ENCODE data around the gene G3BP2. TPM values are rescaled to one million over a fixed set of nuclear protein-coding genes. Genes with fewer than 3 reads are reported as not detected.
A peak's percentile ranks its signal among the peaks of the same experiment; 100 is the strongest.
"Not testable (repeated sequence)": the region's sequence is repeated elsewhere in the genome, so short reads cannot be mapped to it uniquely, and the experiment has no call there.

Gene G3BP2
- total RNA-seq, 2 experiments from 2014 or later, result 165 to 179 TPM

DNA sequence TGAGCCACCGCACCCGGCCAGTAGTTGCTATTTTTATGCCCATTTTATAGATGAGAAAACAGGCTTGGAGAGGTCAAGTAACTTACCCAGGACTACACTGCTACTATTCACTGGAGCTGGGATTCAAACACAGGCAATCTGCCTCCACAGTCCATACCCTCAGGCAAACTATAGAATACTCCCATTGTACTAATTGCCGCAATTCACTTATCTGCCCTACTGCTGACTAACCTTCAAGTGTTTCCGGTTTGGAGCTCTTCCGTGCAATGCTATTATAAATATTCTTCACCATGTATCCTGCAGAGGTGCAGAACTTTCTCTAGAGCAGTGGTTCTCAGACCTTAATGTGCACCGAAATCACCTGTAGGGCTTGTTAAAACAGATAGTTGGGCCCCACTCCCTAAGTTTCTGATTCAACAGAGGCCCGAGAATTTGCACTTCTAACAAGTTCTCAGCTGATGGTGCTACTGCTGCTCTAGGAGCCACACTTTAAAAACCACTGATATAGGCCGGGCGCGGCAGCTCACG is 1.9 kb upstream of the G3BP2 start:
- H3K27ac Mint-ChIP-seq, result no peak overlapping the region
- H3K27me3 Mint-ChIP-seq, result no peaks in the 10 kb centered on the region
- H3K36me3 Mint-ChIP-seq, result peaks cover 3% of the 10 kb centered on the region
- POLR2A ChIA-PET, result interaction anchor here (0.9 to 4.0 kb wide), 3 partner anchors 9 to 36 kb away, joined by 4 to 17 read pairs (median 5); no protein-coding TSS in a partner anchor
- no peaks in the 10 kb centered on the region for H3K9me3 Mint-ChIP-seq
- H3K4me3 Mint-ChIP-seq, result no peak overlapping the region
- H3K4me1 Mint-ChIP-seq, result peaks cover 29% of the 10 kb centered on the region
- ATAC-seq (ENCODE audit: low read depth) (no peak), DNase-seq (no peak)

DNA sequence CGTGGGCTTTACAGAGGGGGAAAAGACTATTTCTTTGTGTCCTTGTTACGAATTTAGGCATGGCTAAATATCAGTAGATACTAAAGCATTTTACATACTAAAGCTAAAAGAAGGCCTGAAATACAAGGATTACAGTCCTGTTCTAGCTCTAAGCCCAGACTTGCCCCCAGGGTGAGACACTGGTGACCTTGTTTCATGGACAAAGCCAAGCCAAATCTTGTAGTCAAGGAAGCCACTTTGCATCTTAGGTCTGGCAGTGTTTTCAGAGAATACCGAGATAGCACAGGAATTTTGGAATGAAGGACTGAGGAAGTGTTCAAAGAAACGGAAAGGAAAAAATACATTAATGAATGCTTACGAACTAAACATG is 733 bp upstream of the G3BP2 start:
- Mint-ChIP-seq H3K27ac (peak overlapping the region; percentile 99), H3K9me3 (no peaks in the 10 kb centered on the region), H3K4me3 (peak overlapping the region; percentile 94), H3K36me3 (peaks cover 3% of the 10 kb centered on the region), H3K4me1 (peaks cover 35% of the 10 kb centered on the region), H3K27me3 (no peaks in the 10 kb centered on the region)
- ATAC-seq (ENCODE audit: low read depth) (no peak), DNase-seq (no peak)
- POLR2A ChIA-PET, result interaction anchor here (0.7 to 8.0 kb wide), 9 partner anchors 10 to 266 kb away, joined by 3 to 101 read pairs (median 7); partner anchors contain the start of genes NAAA and USO1

DNA sequence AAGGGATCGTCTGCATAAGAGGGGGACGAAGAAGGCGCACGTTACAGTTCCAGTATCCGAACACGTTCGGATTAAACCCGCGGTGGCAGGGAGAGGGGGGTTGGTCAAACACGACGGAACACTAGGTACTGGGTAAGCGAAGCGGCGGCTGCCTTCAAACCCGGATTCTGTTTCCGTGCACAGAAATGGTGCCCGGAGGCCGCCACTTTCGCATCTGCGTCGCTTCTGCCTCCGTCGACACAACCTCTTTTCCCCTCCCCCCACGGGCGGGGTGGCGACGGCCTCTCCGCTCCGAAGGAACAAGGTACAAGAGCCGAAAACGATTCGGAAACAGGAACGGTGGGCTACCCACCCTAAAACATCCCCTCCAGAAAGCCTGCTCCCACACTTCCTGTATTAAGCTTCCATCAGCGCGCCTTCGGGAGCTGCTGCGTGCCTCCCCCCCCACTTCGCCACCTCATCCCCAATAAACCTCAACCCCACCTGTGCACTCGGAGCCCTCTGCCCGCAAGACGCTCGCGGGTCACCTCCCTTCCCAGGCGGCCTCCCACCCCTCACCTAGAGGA is 667 bp downstream of the G3BP2 start:
- H3K4me3 Mint-ChIP-seq, result peak overlapping the region; percentile 94
- H3K27me3 Mint-ChIP-seq, result no peaks in the 10 kb centered on the region
- no peaks in the 10 kb centered on the region for H3K9me3 Mint-ChIP-seq
- H3K4me1 Mint-ChIP-seq, result peaks cover 49% of the 10 kb centered on the region
- DNase-seq (peak; percentile 85), ATAC-seq (ENCODE audit: low read depth) (peak; percentile 15)
- peak overlapping the region; percentile 99 for H3K27ac Mint-ChIP-seq
- H3K36me3 Mint-ChIP-seq, result peaks cover 3% of the 10 kb centered on the region
- POLR2A ChIA-PET, result interaction anchor here (1.1 to 8.0 kb wide), 8 partner anchors 10 to 318 kb away, joined by 3 to 101 read pairs (median 12); partner anchors contain the start of genes NAAA, SDAD1 and USO1

DNA sequence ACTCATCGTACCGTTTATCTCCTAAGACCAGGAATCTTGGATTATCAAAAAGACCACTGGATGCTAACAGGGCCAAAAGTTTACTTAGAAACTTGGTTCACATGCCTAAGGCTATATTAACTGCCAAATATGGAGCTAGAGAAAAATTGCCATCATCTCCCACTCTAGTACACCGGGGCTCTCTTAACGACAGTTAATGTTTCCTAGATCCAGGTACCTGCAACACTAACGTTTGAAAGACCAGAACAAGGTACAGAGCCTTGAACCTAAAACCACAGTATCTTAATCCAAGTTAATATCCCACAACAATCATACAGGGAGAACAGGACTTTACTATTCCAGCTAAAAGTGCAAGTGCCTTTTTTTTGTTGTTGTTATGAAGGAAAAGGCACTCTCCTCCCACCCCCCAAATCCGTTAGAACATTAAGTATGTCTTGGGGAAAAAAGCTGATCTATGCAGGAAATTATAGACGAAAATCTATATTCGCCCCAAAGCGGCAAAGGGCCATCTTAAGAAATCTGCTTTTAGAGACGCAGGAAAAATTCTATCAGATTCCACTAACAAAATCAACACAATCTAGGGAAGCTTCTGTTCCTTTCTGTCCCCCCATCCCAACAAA is 1.3 kb downstream of the G3BP2 start:
- POLR2A ChIA-PET, result interaction anchor here (1.1 to 8.0 kb wide), 7 partner anchors 11 to 319 kb away, joined by 3 to 101 read pairs (median 7); partner anchors contain the start of genes NAAA, SDAD1 and USO1
- Mint-ChIP-seq H3K36me3 (peaks cover 5% of the 10 kb centered on the region), H3K27ac (peak overlapping the region; percentile 99), H3K9me3 (no peaks in the 10 kb centered on the region), H3K4me3 (peak overlapping the region; percentile 94), H3K4me1 (peaks cover 54% of the 10 kb centered on the region), H3K27me3 (no peaks in the 10 kb centered on the region)
- DNase-seq (no peak), ATAC-seq (ENCODE audit: low read depth) (no peak)

DNA sequence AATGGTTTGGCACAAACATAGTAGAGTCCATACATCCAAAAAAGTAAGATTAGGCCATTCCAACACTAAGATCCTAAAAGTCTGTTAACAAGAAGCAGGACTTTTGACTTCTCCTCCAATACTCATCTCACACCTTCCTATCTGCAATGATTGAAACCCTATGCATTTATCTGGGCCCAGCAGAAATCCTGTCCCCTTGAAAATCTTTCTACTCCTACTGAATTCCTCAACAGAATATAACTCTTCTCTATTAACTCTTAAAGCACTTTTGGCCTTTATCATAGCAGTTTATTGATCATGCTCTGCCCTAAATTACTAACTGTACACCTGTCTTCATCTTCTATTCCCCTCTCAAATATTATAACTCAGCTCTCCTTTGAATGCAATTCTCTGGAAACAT is 4.6 kb downstream of the G3BP2 start:
- Mint-ChIP-seq H3K27ac (peak overlapping the region; percentile 64), H3K27me3 (no peaks in the 10 kb centered on the region), H3K4me3 (peak overlapping the region; percentile 58), H3K36me3 (peaks cover 12% of the 10 kb centered on the region), H3K4me1 (peaks cover 61% of the 10 kb centered on the region), H3K9me3 (no peaks in the 10 kb centered on the region)
- ATAC-seq (ENCODE audit: low read depth) (no peak), DNase-seq (no peak)
- POLR2A ChIA-PET, result interaction anchor here (2.7 to 8.0 kb wide), 2 partner anchors 12 to 56 kb away, joined by 19 to 101 read pairs; partner anchors contain the start of gene USO1

DNA sequence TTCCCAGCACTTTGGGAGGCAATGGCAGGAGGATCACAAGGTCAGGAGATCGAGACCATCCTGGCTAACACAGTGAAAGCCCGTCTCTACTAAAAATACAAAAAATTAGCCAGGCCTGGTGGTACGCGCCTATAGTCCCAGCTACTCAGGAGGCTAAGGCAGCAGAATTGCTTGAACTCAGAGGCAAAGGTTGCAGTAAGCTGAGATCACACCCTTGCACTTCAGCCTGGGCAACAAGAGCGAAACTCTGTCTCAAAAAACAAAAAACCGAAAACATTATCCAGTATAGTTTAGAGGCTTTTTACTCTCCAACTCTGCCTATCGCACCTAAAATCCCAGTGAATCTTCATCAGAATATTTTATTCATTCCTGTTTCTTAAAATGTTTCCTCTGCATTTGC is 5.6 kb downstream of the G3BP2 start:
- peaks cover 64% of the 10 kb centered on the region for H3K4me1 Mint-ChIP-seq
- H3K36me3 Mint-ChIP-seq, result peaks cover 15% of the 10 kb centered on the region
- H3K9me3 Mint-ChIP-seq; H3K27me3 Mint-ChIP-seq; ATAC-seq (ENCODE audit: low read depth); DNase-seq: not testable (repeated sequence)
- H3K27ac Mint-ChIP-seq, result peak overlapping the region; percentile 64
- H3K4me3 Mint-ChIP-seq, result peak overlapping the region; percentile 58
- POLR2A ChIA-PET, result interaction anchor here (1.4 to 8.0 kb wide), 3 partner anchors 11 to 57 kb away, joined by 5 to 101 read pairs (median 19); partner anchors contain the start of gene USO1

DNA sequence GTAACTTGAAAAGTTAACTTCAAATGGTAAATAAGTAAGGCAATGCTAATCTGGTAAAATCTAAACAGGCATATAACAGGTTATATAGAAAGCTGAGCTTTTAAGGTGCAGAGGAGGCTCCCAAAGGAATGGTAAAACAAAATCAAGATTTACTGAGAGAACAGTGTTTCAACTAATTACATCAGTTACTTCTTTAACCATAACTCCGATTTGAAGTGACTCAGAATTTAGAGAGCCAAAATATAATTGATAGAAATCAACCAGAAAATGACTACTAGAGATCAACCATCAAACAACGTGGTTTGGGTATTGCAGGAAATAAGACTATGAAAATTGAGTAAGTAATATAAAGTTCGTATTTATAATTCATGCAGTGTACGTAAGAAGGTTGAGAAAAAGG is 6.9 kb downstream of the G3BP2 start:
- peak; percentile 18 for ATAC-seq (ENCODE audit: low read depth)
- DNase-seq, result no peak
- Mint-ChIP-seq H3K4me1 (peaks cover 64% of the 10 kb centered on the region), H3K9me3 (no peaks in the 10 kb centered on the region), H3K27ac (peak overlapping the region; percentile 64), H3K4me3 (peak overlapping the region; percentile 70), H3K27me3 (no peaks in the 10 kb centered on the region), H3K36me3 (peaks cover 18% of the 10 kb centered on the region)
- POLR2A ChIA-PET, result interaction anchor here (0.8 to 8.0 kb wide), 2 partner anchors 10 to 58 kb away, joined by 3 to 101 read pairs; partner anchors contain the start of gene USO1

DNA sequence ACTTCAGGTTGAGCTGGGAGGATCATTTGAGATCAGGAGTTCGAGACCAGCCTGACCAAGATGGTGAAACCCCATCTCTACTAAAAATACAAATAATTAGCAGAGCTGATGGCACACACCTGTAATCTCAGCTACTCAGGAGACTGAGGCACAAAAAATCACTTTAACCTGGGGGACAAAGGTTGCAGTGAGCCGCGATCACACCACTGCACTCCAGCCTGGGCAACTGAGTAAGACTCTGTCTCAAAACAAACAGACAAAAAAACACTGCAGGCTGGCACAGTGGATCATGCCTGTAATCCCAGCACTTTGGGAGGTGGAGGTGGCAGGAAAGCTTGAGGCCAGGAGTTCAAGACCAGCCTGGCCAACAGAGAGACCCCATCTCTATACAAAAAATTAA is 8.6 kb downstream of the G3BP2 start:
- H3K27me3 Mint-ChIP-seq; POLR2A ChIA-PET; H3K9me3 Mint-ChIP-seq; H3K27ac Mint-ChIP-seq; DNase-seq; ATAC-seq (ENCODE audit: low read depth); H3K4me3 Mint-ChIP-seq: not testable (repeated sequence)
- peaks cover 63% of the 10 kb centered on the region for H3K4me1 Mint-ChIP-seq
- peaks cover 23% of the 10 kb centered on the region for H3K36me3 Mint-ChIP-seq

DNA sequence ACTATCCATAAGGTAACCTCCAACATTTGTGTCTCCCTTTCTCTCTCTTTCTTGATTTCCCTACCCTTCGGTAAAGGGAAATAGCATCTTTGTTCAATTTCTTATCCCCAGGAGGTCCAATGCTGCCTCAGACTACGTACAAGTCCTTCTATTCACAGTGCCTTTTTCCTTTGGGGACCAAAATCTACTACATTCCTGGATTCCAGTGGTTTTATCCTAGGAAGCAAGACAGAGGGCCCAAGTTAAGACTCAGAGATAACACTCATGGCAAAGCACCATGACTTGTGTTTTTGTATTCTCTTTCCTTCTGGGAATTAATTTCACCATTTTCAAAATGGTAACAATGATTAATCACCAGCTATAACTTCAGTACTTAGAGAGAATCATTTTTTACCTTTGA is 10.6 kb downstream of the G3BP2 start:
- peaks cover 58% of the 10 kb centered on the region for H3K4me1 Mint-ChIP-seq
- ATAC-seq (ENCODE audit: low read depth) (no peak), DNase-seq (no peak)
- POLR2A ChIA-PET, result no interaction called here
- H3K36me3 Mint-ChIP-seq, result peaks cover 38% of the 10 kb centered on the region
- H3K27ac Mint-ChIP-seq, result no peak overlapping the region
- H3K4me3 Mint-ChIP-seq, result no peak overlapping the region
- H3K27me3 Mint-ChIP-seq, result no peaks in the 10 kb centered on the region
- no peaks in the 10 kb centered on the region for H3K9me3 Mint-ChIP-seq

DNA sequence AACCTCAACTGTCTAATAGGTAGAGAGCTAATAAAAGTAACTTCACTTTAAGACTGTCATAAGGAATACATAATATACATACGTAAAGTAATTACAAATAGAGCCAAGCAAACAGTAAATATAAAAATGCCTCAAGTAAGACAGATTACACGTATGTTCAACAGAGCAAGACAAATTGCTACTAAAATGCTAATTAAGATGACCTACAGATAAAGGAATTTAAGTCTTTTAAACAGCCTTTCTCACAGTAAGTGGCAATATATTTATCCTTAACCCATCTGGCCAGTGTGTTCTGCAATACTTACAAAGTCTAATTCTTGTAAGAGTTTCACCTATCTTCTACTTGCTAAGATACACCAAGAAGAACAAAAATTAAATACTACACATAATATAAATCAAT is 12.7 kb downstream of the G3BP2 start:
- no peaks in the 10 kb centered on the region for H3K27me3 Mint-ChIP-seq
- DNase-seq (no peak), ATAC-seq (ENCODE audit: low read depth) (no peak)
- H3K4me1 Mint-ChIP-seq, result peaks cover 57% of the 10 kb centered on the region
- POLR2A ChIA-PET, result interaction anchor here (8.2 kb wide), 1 partner anchor 10 kb away, joined by 101 read pairs; the partner anchor contains the start of gene G3BP2
- no peaks in the 10 kb centered on the region for H3K9me3 Mint-ChIP-seq
- no peak overlapping the region for H3K4me3 Mint-ChIP-seq
- H3K36me3 Mint-ChIP-seq, result peaks cover 39% of the 10 kb centered on the region
- peak overlapping the region; percentile 33 for H3K27ac Mint-ChIP-seq

DNA sequence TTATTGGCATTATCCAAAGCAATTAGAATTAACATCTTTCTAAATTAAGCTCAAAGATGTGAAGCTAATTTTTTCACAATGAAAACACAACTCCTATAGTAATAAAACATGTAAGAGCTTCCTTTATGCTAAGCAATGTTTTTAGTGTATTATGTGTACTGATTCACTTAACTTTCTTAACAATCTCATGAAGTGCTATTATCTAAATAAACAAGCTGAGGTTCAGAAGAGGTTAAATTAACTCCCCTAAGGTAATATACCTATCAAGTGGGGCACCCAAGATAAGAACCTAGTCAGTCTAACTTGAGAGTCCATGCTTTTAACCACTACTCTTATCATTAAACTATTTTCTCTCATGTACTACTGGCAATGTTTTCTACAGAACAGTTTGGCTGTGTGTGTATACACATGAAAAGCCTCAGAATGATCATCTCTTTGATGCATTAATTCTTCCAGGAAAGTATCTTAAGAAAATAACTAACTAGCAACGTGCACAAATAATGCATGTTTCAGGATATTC is 13.6 kb downstream of the G3BP2 start:
- POLR2A ChIA-PET, result interaction anchor here (1.1 to 8.2 kb wide), 2 partner anchors 11 to 65 kb away, joined by 3 to 101 read pairs; partner anchors contain the start of genes G3BP2 and USO1
- no peaks in the 10 kb centered on the region for H3K9me3 Mint-ChIP-seq
- peaks cover 36% of the 10 kb centered on the region for H3K36me3 Mint-ChIP-seq
- DNase-seq, result no peak
- peak overlapping the region; percentile 42 for H3K27ac Mint-ChIP-seq
- no peaks in the 10 kb centered on the region for H3K27me3 Mint-ChIP-seq
- no peak overlapping the region for H3K4me3 Mint-ChIP-seq
- no peak for ATAC-seq (ENCODE audit: low read depth)
- peaks cover 58% of the 10 kb centered on the region for H3K4me1 Mint-ChIP-seq

DNA sequence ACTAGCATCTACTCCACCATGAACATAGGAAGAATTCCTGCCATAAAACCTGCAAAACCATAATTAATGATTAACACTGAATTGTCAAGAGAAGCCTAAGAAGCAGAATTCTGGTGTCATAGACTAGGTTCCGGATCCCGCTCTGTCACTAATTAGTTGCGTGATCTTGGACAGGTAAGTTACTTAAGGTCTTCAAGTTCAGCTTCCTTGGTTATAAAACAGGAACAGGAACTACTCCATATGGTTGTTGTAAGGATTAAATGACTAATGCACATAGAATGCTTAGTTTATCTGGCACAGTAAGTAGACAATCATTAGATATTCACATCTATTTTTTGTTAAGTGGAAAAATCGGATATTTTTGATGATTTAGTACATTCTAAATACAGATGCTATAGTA is 14.3 kb downstream of the G3BP2 start:
- H3K36me3 Mint-ChIP-seq, result peaks cover 39% of the 10 kb centered on the region
- H3K27ac Mint-ChIP-seq, result peak overlapping the region; percentile 58
- no peaks in the 10 kb centered on the region for H3K27me3 Mint-ChIP-seq
- H3K9me3 Mint-ChIP-seq, result no peaks in the 10 kb centered on the region
- POLR2A ChIA-PET, result interaction anchor here (1.1 to 8.2 kb wide), 2 partner anchors 12 to 66 kb away, joined by 3 to 101 read pairs; partner anchors contain the start of genes G3BP2 and USO1
- H3K4me1 Mint-ChIP-seq, result peaks cover 63% of the 10 kb centered on the region
- H3K4me3 Mint-ChIP-seq, result peak overlapping the region; percentile 33
- DNase-seq (no peak), ATAC-seq (ENCODE audit: low read depth) (no peak)

DNA sequence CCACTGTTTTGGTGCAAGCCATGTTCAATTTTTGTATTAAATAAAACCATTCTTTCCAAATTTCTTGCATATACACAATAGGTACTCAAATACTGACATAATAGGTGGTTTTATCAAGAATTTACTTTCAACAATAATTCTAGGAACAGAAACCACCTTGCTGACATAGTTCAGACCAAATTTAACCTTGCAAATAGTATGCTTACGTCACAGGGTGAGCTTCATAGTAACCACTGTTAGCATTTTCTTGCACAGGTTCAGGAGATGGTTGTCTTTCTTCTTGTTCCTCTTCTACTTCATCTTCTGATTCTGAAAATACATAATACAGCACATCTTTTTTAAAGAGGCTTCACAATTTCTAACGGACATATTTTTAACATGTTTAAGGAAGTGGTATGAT is 17.6 kb downstream of the G3BP2 start:
- peak; percentile 83 for ATAC-seq (ENCODE audit: low read depth)
- H3K27me3 Mint-ChIP-seq, result no peaks in the 10 kb centered on the region
- peaks cover 68% of the 10 kb centered on the region for H3K4me1 Mint-ChIP-seq
- H3K9me3 Mint-ChIP-seq, result no peaks in the 10 kb centered on the region
- POLR2A ChIA-PET, result interaction anchor here (0.8 to 8.2 kb wide), 10 partner anchors 15 to 143 kb away, joined by 3 to 101 read pairs (median 4); partner anchors contain the start of genes CDKL2, G3BP2 and USO1
- peaks cover 33% of the 10 kb centered on the region for H3K36me3 Mint-ChIP-seq
- H3K27ac Mint-ChIP-seq, result peak overlapping the region; percentile 89
- peak overlapping the region; percentile 69 for H3K4me3 Mint-ChIP-seq
- no peak for DNase-seq

Measured in activated naive CD8-positive, alpha-beta T cell treated with anti-CD3 and anti-CD28 coated beads, Interleukin-2, amount 10 ng/mL, durations not matched to agents 7 days and 5 days (primary cell).